PC-3 (cell line): Measurements from ENCODE around the gene OMG.

Experiments
- CTCF ChIP-seq: fragments of 300-600 bp; sonication (generic); conservative IDR thresholded peaks from 2 replicates; pipeline ENCODE4 v1.5.1; 2017; ENCODE audit warnings: antibody characterized with exemption, low read depth, mild to moderate bottlenecking, low read length
- EZH2phosphoT487 ChIP-seq: fragments of 300-600 bp; sonication (generic); IDR thresholded peaks from 2 replicates; pipeline ENCODE4 v1.6.1; 2018; ENCODE audit warnings: mild to moderate bottlenecking, antibody characterized with exemption, low read length, borderline replicate concordance

DNA sequence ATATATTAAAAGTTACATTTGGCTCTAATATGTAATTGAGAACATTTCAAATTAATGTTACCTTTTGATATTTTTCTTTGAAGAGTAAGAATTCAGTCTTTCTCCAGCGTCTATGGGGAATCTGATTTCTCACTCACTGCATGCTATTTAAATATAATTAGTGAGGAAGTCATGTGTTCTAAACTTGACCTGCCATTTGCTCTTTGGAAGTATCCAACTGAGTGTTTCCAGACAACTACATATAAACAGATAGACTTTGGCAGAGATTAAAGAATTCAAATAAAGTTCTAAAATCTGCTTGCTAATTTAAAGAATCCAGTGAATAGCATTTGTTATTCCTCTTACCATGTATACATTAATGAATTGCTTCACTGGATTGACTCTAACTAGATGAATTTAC lies 23.5 kb downstream of the OMG start:
- TF ChIP-seq CTCF (no peak), EZH2phosphoT487 (no peak)
